ENCODE data around the gene PTPRN2.

GRCh38 chr7:157819455-157819807 is 768.2 kb downstream of the PTPRN2 start:
- TF ChIP-seq CTCF (conservative IDR thresholded peaks at IDR 0.05; ENCODE audit: low read length) = no peak
- TF ChIP-seq EZH2phosphoT487 (IDR thresholded peaks at IDR 0.05; ENCODE audit: borderline replicate concordance, low read depth, low read length) = no peak

All from OCI-LY7 (cell line).